Activated CD8-positive, alpha-beta memory T cell treated with anti-CD3 and anti-CD28 coated beads for 48 hours (primary cell): ENCODE results near the gene ARSK.
"Not testable (repeated sequence)": the region's sequence is repeated elsewhere in the genome, so short reads cannot be mapped to it uniquely, and the experiment has no call there.

Experiments used
- DNase-seq, 3 experiments: peaks; one replicate each; pipeline ENCODE4 v3.0.0-alpha.2; 2020; ENCODE audit warnings: low read depth in 2 of 3, low spot score in 2 of 3

Gene ARSK

GRCh38 chr5:95646226-95646568 lies 91.3 kb downstream of the ARSK start:
- DNase-seq, result not testable (repeated sequence)

- peak; percentile 78 to 92 (median 84) for DNase-seq
Observed at GRCh38 chr5:95646569-95647431, 91.9 kb downstream of the ARSK start, which contains the start of gene RFESD. Gene RFESD, plus strand, starts transcription at chr5:95646777. Its CDS starts 5,495 bp downstream, at chr5:95652272.

GRCh38 chr5:95647886-95648860 lies 93.3 kb downstream of the ARSK start:
- DNase-seq, result no peak

GRCh38 chr5:95649274-95649673 lies 94.4 kb downstream of the ARSK start:
- no peak for DNase-seq

- no peak for DNase-seq
Observed at GRCh38 chr5:95649842-95650620, 95.1 kb downstream of the ARSK start.

- DNase-seq, result no peak
Observed at GRCh38 chr5:95652849-95653248, 97.9 kb downstream of the ARSK start.

GRCh38 chr5:95654196-95654595 lies 99.3 kb downstream of the ARSK start:
- DNase-seq, result no peak
